Fibroblast of the aortic adventitia (primary cell): ENCODE results near the gene RAB3D. TPM values are rescaled to one million over a fixed set of nuclear protein-coding genes. Genes with fewer than 3 reads are reported as not detected.

ENCODE experiments used
- DNase-seq: peaks from one replicate; pipeline ENCODE4 v3.0.0-alpha.2; 2010; ENCODE audit warnings: low read depth
- H3K4me3 ChIP-seq: 2 replicates; pipeline ENCODE4 v1.5.1; 2011; ENCODE audit warnings: low read depth, mild to moderate bottlenecking, control low read depth, low read length, moderate library complexity
- total RNA-seq: library from RNA; depleted of rRNA; stranded (reverse); fragments of >200 nt; gene quantifications from 2 replicates; pipeline ENCODE4 v1.2.3, GENCODE V29; 2012; ENCODE audit warnings: low replicate concordance
- TF ChIP-seq, protein P1 (sequence below): IDR thresholded peaks from 2 replicates; pipeline ENCODE4 v1.5.1; 2011; ENCODE audit warnings: mild to moderate bottlenecking, low read length, control low read depth, inconsistent platforms; ENCODE audit not compliant: insufficient read depth

RAB3D gene
- total RNA-seq, 1 donor: 16.3 TPM

DNA sequence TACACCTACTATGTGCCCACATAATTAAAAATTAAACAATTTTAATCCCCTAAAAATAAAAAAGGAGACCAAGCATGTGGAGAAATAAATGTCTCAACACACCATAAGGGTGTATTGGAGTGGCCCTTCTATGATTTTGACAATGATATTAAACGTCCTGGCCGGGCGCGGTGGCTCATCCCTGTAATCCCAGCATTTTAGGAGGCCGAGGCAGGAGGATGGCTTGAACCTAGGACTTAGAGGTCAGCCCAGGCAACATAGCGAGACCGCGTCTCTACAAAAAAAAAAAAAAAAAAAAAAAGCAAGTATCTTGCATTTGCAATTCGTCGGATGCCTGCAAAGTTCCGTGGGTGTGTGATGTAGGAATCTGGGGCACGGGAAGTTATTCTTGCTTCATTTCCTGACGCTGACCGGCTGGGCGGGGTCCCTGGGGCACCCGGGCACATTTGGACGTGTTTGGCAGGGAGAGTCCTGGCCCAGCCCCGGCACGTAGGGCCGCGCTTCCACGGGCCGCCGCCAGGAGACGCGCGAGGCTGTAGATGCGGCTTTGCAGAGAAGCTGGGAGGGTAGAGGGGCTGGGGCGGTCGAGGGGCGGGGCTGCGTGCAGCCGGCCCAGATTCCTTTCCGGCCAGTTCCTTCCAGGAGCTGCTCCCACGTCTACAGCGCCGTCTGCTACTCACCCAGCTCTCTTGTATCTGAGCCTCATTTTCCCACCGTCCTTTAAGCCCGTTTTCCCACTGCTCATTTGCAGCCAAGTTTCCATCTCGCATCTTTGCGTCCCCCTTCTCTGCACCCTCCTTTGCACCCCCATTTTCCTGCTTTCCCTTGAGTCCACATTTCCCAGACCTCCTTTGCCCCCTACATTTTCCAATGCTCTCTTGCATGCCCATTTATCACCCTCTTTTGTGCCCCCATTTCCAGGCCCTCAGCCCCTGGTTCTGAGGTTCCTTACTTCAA, 45.7 kb downstream of the RAB3D start:
- peak; percentile 91 for DNase-seq
- TF ChIP-seq, protein P1, sequence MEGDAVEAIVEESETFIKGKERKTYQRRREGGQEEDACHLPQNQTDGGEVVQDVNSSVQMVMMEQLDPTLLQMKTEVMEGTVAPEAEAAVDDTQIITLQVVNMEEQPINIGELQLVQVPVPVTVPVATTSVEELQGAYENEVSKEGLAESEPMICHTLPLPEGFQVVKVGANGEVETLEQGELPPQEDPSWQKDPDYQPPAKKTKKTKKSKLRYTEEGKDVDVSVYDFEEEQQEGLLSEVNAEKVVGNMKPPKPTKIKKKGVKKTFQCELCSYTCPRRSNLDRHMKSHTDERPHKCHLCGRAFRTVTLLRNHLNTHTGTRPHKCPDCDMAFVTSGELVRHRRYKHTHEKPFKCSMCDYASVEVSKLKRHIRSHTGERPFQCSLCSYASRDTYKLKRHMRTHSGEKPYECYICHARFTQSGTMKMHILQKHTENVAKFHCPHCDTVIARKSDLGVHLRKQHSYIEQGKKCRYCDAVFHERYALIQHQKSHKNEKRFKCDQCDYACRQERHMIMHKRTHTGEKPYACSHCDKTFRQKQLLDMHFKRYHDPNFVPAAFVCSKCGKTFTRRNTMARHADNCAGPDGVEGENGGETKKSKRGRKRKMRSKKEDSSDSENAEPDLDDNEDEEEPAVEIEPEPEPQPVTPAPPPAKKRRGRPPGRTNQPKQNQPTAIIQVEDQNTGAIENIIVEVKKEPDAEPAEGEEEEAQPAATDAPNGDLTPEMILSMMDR: peak; percentile 98
- H3K4me3 ChIP-seq: peak overlapping the region; percentile 51

DNA sequence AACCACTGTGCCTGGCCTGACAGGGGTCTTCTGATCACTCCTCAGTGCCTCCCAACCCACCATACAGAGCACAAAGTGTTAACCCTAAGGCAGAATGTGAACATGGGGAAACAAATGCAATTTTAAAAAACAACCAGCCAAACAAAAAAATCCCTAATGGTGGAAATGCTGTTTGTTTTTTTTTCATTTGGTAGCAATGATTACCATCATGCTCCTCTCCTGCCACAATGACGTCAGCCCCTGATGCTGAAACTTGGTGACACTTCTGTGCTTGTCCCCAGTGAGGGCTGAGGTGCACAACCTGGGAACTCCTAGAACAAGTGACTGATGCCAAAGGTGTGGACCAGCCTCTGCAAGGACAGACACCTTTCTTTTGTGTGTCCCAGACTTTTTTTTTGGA, 47.5 kb downstream of the RAB3D start:
- DNase-seq: no peak
- H3K4me3 ChIP-seq: no peak overlapping the region
- TF ChIP-seq, protein P1: no peak

DNA sequence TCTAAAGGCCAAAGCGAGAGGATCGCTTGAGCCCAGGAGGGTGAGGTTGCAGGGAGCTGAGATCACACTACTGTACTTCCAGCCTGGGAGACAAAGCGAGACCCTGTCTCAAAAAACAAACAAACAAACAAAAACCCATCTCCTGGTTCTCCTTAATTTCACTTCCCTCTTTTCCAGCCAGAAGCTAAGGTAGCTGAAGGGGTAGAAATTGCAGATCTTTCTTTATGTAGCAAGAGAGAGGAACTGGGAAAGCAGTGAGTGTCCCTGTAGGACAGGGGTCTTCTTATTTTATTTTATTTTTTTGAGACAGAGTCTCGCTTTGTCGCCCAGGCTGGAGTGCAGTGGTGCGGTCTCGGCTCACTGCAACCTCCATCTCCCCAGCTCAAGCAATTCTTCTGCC, 48.0 kb downstream of the RAB3D start:
- no peak overlapping the region for H3K4me3 ChIP-seq
- TF ChIP-seq, protein P1: no peak
- no peak for DNase-seq

DNA sequence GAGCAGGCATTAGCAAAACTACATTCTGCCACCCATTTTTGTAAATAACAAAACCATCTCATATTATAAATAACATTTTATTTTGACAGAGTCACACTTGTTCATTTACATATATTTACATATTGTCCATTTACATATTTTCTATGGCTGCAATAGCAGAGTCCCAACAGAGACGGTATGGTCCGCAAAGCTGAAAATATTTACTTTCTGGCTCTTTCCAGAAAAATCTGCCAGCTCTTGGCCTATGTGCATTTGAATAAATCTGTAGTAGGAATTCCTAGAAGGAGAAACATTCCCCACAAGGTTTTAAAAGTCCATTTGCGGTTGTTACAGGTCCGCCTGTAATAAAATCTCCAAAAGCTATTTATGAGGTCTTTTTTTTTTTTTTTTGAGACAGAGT, 49.2 kb downstream of the RAB3D start:
- TF ChIP-seq, protein P1: no peak
- DNase-seq: no peak
- H3K4me3 ChIP-seq: no peak overlapping the region

DNA sequence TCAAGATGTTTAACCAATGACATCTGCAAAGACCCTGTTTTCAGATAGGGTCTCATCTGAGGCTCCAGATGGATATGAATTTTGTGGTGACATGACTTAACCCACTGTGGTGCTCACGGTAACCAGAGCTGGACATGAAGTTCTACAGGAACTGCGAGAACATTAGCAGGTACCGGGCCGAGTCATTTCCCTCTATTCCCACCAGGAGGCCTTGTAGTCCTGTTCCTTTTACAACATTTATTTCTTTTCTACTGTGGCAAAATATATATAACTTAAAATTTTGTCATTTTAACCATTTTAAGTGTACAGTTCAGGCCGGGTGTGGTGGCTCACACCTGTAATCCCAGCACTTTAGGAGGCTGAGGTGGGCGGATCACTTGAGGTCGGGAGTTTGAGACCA, 51.1 kb downstream of the RAB3D start:
- TF ChIP-seq, protein P1: peak; percentile 72
- H3K4me3 ChIP-seq: no peak overlapping the region
- DNase-seq: peak; percentile 50

DNA sequence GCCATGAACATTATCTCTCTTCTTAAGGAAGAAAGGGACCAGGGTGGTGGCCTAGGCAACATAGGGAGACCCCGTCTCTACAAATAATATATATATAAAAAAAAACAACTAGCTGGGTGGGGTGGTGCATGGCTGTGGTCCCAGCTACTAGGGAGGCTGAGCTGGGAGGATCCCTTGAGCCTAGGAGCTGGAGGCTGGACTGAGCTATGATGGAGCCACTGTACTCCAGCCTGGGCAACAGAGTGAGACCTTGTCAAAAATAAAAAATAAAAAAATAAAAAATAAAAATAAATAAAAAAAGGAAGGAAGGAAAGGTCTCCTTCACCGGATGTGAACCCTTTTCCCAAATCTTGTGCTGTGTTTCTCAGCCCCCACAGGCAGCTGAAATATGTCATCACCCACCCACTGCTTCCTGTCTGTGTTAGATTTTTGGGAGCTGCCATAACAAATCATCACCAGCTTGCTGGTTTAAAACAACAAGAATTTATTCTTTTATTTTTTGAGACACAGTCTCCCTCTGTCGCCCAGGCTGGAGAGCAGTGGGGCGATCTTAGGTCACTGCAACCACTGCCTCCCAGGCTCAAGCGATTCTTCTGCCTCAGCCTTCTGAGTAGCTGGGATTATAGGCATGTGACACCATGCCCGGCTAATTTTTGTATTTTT, 53.0 kb downstream of the RAB3D start:
- H3K4me3 ChIP-seq: no peak overlapping the region
- peak; percentile 49 for DNase-seq
- TF ChIP-seq, protein P1: no peak
